Measurements from ENCODE around the gene CCDC7.

DNA sequence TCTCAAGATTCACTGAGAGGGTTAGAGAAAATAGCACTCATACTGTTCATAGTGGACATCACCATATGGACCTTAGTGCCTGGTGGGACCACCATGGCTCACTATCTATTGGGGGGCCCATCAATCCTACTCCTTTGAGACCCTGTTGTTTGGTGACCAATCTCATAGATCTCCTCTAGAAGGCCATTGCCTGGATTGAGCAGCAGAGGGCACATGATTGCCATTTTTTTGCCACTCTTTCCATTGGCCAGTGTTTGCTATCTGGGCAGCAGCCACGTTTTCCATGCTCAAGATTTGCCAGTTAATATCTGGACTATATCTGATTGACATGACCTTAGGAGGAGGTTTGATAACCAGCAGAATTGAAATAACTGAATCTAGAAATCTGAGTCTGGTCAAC, 267.6 kb downstream of the CCDC7 start:
- TF ChIP-seq, protein P1, sequence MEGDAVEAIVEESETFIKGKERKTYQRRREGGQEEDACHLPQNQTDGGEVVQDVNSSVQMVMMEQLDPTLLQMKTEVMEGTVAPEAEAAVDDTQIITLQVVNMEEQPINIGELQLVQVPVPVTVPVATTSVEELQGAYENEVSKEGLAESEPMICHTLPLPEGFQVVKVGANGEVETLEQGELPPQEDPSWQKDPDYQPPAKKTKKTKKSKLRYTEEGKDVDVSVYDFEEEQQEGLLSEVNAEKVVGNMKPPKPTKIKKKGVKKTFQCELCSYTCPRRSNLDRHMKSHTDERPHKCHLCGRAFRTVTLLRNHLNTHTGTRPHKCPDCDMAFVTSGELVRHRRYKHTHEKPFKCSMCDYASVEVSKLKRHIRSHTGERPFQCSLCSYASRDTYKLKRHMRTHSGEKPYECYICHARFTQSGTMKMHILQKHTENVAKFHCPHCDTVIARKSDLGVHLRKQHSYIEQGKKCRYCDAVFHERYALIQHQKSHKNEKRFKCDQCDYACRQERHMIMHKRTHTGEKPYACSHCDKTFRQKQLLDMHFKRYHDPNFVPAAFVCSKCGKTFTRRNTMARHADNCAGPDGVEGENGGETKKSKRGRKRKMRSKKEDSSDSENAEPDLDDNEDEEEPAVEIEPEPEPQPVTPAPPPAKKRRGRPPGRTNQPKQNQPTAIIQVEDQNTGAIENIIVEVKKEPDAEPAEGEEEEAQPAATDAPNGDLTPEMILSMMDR (IDR thresholded peaks at IDR 0.05; ENCODE audit: poor library complexity), result no peak
- no peak for TF ChIP-seq EZH2phosphoT487 (IDR thresholded peaks at IDR 0.05; ENCODE audit: low read depth, severe bottlenecking, unreplicated experiment)
